Measurements from ENCODE around the gene KHDC4. TPM values are rescaled to one million over a fixed set of nuclear protein-coding genes. Genes with fewer than 3 reads are reported as not detected.

KHDC4 gene
- total RNA-seq, 1 experiment from 2014 or later = 68.8 TPM

- H3K36me3 ChIP-seq (ENCODE audit: low read depth) = peaks cover 73% of the 10 kb centered on the region
- H3F3A ChIP-seq (ENCODE audit: insufficient read depth, low read depth) = peaks cover 92% of the 10 kb centered on the region
- no peak for DNase-seq
- BruUV-seq (replicated peaks) = no TSS peak
- ChIA-PET CTCF (no interaction called here), POLR2A (ENCODE audit: unreplicated experiment) (no interaction called here)
- peaks cover 15% of the 10 kb centered on the region; the same call in 1 of the 2 replicates for H3K79me2 ChIP-seq (ENCODE audit: low read depth)
- H3K9me2 ChIP-seq (ENCODE audit: insufficient read depth) = no peaks in the 10 kb centered on the region
- H4K20me1 ChIP-seq (ENCODE audit: insufficient read depth) = peaks cover 44% of the 10 kb centered on the region
- H3K4me2 ChIP-seq = no peak overlapping the region
- peaks cover 6% of the 10 kb centered on the region for H3K4me1 ChIP-seq (replicated peaks; ENCODE audit: insufficient read depth)
- H3K27ac ChIP-seq = no peak overlapping the region
- no peak for TF ChIP-seq CTCF (conservative IDR thresholded peaks at IDR 0.05)
- no peak for TF ChIP-seq EZH2 (IDR thresholded peaks at IDR 0.05; ENCODE audit: low read depth)
- no peaks in the 10 kb centered on the region for H3K9me3 ChIP-seq (ENCODE audit: insufficient read depth, low read depth)
- intact Hi-C loops (cut with micrococcal nuclease; ENCODE audit: unreplicated experiment) = no loop called here
- no peak overlapping the region for H2AFZ ChIP-seq
- no peak overlapping the region for H3K4me3 ChIP-seq
- H3K27me3 ChIP-seq (ENCODE audit: insufficient read depth, low read depth) = no peaks in the 10 kb centered on the region
Observed at GRCh38 chr1:155919801-155920200, 14.4 kb downstream of the KHDC4 start.

DNA sequence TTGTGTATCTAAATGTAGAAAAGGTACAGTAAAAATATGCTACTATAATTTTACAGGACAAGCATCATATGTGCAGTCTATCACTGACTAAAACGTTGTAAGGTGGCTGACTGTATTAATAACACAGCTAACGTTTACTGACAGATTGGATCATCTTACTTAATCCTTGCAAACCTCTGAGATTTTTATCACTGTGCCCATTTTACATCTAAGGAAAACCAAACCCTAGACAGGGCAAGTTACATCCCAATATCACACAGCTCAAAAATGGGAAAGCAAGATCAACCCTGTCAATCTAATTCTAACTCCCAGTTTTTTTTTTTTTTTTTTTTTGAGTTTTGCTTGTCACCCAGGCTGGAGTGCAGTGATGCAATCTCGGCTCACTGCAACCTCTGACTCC is 15.6 kb downstream of the KHDC4 start:
- no peak overlapping the region for H3K27ac ChIP-seq
- DNase-seq = no peak
- H3K9me2 ChIP-seq (ENCODE audit: insufficient read depth) = no peaks in the 10 kb centered on the region
- no peaks in the 10 kb centered on the region for H3K27me3 ChIP-seq (ENCODE audit: insufficient read depth, low read depth)
- no peak overlapping the region for H2AFZ ChIP-seq
- peaks cover 12% of the 10 kb centered on the region for H3K4me1 ChIP-seq (replicated peaks; ENCODE audit: insufficient read depth)
- H3F3A ChIP-seq (ENCODE audit: insufficient read depth, low read depth) = peaks cover 93% of the 10 kb centered on the region
- TF ChIP-seq CTCF (conservative IDR thresholded peaks at IDR 0.05) (no peak), EZH2 (IDR thresholded peaks at IDR 0.05; ENCODE audit: low read depth) (no peak)
- no peaks in the 10 kb centered on the region for H3K9me3 ChIP-seq (ENCODE audit: insufficient read depth, low read depth)
- no TSS peak for BruUV-seq (replicated peaks)
- ChIA-PET CTCF (no interaction called here), POLR2A (ENCODE audit: unreplicated experiment) (no interaction called here)
- H3K36me3 ChIP-seq (ENCODE audit: low read depth) = peaks cover 76% of the 10 kb centered on the region
- intact Hi-C loops (cut with micrococcal nuclease; ENCODE audit: unreplicated experiment) = no loop called here
- no peak overlapping the region for H3K4me3 ChIP-seq
- H3K4me2 ChIP-seq = no peak overlapping the region
- H4K20me1 ChIP-seq (ENCODE audit: insufficient read depth) = peaks cover 39% of the 10 kb centered on the region
- H3K79me2 ChIP-seq (ENCODE audit: low read depth) = peaks cover 15% of the 10 kb centered on the region; the same call in 1 of the 2 replicates

DNA sequence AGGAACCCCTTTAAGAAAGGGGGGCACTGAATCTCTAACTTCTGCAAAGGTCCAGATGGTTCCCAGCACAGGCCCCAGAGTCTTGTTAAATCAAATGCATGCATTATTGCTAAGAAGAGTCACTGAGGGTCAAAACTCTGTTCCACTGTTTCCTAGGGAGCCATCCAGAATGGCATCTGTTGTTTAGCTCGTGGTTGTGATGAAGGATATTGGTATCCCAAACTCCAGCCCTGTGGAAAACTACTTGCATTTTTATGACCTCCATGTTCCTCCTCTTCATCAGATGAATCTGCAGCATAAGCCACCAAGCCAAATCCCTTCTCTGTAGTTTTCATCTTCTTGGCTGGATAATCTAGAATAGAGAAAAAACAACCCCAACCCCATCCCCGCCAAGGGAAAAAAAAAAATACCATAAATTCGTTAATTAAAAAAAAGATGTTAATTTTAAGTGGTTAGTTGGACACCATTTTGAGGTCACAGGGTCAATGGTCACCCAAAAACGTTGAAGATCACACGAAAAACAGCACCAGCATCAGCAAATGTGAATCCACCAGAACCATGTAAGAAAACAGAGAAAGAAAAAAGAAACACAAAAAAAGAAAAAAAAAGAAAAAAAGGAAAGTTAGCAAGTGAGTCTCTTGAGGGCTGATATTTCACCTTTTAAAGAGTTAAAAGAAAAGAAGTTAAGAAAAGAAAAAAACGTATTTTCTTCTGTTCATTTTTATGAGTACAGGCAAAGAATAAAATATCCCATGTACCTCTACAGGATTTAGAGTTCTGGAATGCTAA is 20.1 kb downstream of the KHDC4 start:
- Histone ChIP-seq H3K79me2 (ENCODE audit: low read depth) (peaks cover 19% of the 10 kb centered on the region), H3K9me2 (ENCODE audit: insufficient read depth) (no peaks in the 10 kb centered on the region), H3K27ac (peak overlapping the region; percentile 94), H3K4me3 (no peak overlapping the region), H3K4me1 (replicated peaks; ENCODE audit: insufficient read depth) (peaks cover 43% of the 10 kb centered on the region), H3K27me3 (ENCODE audit: insufficient read depth, low read depth) (no peaks in the 10 kb centered on the region), H3F3A (ENCODE audit: insufficient read depth, low read depth) (peaks cover 93% of the 10 kb centered on the region), H3K36me3 (ENCODE audit: low read depth) (peaks cover 61% of the 10 kb centered on the region), H4K20me1 (ENCODE audit: insufficient read depth) (peaks cover 18% of the 10 kb centered on the region), H3K4me2 (no peak overlapping the region), H3K9me3 (ENCODE audit: insufficient read depth, low read depth) (no peaks in the 10 kb centered on the region), H2AFZ (no peak overlapping the region)
- ChIA-PET CTCF (no interaction called here), POLR2A (ENCODE audit: unreplicated experiment) (interaction anchor here (0.6 kb wide), 1 partner anchor 209 kb away, joined by 3 read pairs; no protein-coding TSS in a partner anchor)
- DNase-seq = no peak
- no TSS peak for BruUV-seq (replicated peaks)
- intact Hi-C loops (cut with micrococcal nuclease; ENCODE audit: unreplicated experiment) = loop anchor here (5.0 kb wide), 1 partner anchor 57 kb away; the partner anchor contains the start of genes GON4L and SYT11
- TF ChIP-seq EZH2 (IDR thresholded peaks at IDR 0.05; ENCODE audit: low read depth) (no peak), CTCF (conservative IDR thresholded peaks at IDR 0.05) (no peak)

Data from PC-9 (cell line).